Colon (tissue), 2 donors: ENCODE data around the gene ABHD5.
"Not testable (repeated sequence)": the region's sequence is repeated elsewhere in the genome, so short reads cannot be mapped to it uniquely, and the experiment has no call there.

ENCODE experiments used
- FAIRE-seq: peaks from 2 replicates; lab custom pipeline; 2012; peaks lifted over from hg19 to GRCh38; lab: Jason Lieb, UNC
- donor health status: control.
- donor health status: control.

ABHD5 gene

GRCh38 chr3:43690400-43691119, at the start of gene ABHD5:
ABHD5 (plus strand) TSS chr3:43690938; CDS start chr3:43690993, 55 bp downstream.
- FAIRE-seq = no peak

GRCh38 chr3:43641306-43642114, 49.2 kb upstream of the ABHD5 start:
- FAIRE-seq = no peak

- no peak for FAIRE-seq
Measured at GRCh38 chr3:43644443-43644842, 46.3 kb upstream of the ABHD5 start.

- FAIRE-seq = no peak
Measured at GRCh38 chr3:43647331-43648166, 43.2 kb upstream of the ABHD5 start.

- no peak for FAIRE-seq
Measured at GRCh38 chr3:43648957-43649356, 41.8 kb upstream of the ABHD5 start.

- no peak for FAIRE-seq
Measured at GRCh38 chr3:43649365-43649968, 41.3 kb upstream of the ABHD5 start.

GRCh38 chr3:43650345-43650744, 40.4 kb upstream of the ABHD5 start:
- no peak for FAIRE-seq

GRCh38 chr3:43656390-43656789, 34.3 kb upstream of the ABHD5 start:
- FAIRE-seq = not testable (repeated sequence)

DNA sequence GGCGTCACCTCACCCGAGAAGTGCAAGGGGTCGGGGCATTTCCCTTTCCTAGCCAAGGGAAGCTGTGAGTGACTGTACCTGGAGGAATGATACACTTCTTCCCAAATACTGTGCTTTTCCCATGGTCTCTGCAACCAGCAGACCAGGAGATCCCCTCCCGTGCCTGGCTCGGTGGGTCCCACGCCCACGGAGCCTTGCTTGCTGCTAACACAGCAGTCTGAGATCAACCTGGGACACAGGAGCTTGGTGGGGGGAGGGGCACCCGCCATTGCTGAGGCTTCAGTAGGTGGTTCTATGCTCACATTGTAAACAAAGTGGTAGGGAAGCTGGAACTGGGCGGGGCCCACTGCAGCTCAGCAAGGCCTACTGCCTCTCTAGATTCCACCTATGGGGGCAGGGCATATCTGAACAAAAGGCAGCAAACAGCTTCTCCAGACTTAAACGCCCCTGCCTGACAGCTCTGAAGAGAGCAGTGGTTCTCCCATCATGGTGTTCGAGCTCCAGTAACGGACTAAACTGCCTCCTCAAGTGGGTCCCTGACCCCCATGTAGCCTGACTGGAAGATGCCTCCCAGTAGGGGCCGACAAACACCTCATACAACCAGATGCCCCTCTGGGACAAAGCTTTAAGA, 31.4 kb upstream of the ABHD5 start:
- no peak for FAIRE-seq

DNA sequence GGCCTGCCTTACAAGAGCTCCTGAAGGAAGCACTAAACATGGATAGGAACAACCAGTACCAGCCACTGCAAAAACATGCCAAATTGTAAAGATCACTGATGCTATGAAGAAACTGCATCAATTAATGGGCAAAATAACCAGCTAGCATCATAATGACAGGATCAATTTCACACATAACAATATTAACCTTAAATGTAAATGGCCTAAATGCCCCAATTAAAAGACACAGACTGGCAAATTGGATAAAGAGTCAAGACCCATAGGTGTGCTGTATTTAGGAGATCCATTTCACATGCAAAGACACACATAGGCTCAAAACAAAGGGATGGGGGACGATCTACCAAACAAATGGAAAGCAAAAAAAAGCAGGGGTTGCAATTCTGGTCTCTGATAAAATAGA, 29.4 kb upstream of the ABHD5 start:
- not testable (repeated sequence) for FAIRE-seq

- not testable (repeated sequence) for FAIRE-seq
Measured at GRCh38 chr3:43665011-43665410, 25.7 kb upstream of the ABHD5 start.

- no peak for FAIRE-seq
Measured at GRCh38 chr3:43670635-43671522, 19.9 kb upstream of the ABHD5 start.

DNA sequence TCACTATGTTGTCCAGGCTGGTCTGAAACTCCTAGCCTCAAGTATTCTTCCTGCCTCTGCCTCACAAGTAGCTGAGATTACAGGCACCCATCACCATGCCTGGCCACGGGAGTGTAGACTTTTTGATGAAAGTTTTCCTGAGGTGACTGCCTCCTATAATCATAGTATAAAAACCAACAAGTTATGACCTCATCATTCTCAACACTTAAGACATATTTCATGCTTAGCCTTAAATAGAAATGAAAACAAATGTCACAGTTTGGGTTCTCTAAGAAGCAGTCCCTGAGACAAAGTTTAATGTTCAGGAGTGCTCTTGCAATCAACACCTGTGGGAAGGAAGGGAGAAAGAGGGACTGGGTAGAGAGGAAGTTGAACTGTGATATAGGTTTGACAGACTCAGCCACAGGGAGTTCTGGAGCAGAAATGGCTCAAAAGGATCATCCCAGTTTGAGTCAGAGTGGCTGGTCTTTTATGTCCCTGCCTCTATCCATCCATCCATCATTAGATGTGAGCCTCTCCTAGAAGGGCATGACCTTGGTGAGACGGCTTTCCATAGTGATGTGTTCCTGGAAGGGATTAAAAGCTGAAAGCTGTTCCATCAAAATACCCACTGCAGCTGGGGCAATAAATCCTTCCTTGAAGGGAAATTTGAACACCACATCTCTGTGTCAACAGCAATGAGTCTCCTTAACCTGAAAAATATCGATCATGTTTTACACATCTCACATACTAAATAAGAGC, 16.2 kb upstream of the ABHD5 start:
- FAIRE-seq = no peak

GRCh38 chr3:43675593-43675992, 15.1 kb upstream of the ABHD5 start:
- no peak for FAIRE-seq

GRCh38 chr3:43676441-43676840, 14.3 kb upstream of the ABHD5 start:
- no peak for FAIRE-seq

GRCh38 chr3:43678375-43678774, 12.4 kb upstream of the ABHD5 start:
- not testable (repeated sequence) for FAIRE-seq

DNA sequence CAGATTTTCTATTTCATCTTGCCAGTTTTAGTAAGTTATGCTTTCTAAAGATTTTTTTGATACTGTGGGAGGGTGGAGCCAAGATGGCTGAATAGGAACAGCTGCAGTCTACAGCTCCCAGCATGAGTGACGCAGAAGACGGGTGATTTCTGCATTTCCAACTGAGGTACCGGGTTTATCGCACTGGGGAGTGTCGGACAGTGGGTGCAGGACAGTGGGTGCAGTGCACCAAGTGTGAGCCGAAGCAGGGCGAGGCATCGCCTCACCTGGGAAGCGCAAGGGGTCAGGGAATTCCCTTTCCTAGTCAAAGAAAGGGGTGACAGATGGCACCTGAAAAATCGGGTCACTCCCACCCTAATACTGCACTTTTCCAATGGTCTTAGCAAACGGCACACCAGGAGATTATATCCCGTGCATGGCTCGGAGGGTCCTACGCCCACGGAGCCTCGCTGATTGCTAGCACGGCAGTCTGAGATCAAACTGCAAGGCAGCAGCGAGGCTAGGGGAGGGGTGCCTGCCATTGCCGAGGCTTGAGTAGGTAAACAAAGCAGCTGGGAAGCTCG, 11.8 kb upstream of the ABHD5 start:
- not testable (repeated sequence) for FAIRE-seq

DNA sequence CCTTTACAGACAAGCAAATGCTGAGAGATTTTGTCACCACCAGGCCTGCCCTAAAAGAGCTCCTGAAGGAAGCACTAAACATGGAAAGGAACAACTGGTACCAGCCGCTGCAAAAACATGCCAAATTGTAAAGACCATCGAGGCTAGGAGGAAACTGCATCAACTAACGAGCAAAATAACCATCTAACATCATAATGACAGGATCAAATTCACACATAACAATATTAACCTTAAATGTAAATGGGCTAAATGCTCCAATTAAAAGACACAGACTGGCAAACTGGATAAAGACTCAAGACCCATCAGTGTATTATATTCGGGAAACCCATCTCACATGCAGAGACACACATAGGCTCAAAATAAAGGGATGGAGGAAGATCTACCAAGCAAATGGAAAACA, 9.9 kb upstream of the ABHD5 start:
- not testable (repeated sequence) for FAIRE-seq

DNA sequence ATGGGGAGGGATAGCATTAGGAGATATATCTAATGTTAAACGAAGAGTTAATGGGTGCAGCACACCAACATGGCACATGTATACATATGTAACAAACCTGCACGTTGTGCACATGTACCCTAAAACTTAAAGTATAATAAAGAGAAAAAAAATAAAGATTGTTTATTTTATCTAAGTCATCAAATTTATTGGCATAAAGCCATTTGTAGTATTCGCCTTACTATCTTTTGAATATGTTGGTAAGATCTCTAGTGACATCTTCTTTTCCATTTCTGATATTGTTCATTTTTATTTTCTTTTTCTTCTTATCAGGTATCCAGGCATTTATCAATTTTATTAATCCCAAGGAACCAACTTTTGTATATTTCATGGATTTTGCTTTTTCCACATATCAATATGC, 5.8 kb upstream of the ABHD5 start:
- FAIRE-seq = no peak

GRCh38 chr3:43685921-43686320, 4.8 kb upstream of the ABHD5 start:
- no peak for FAIRE-seq
